Fibroblast of pulmonary artery (primary cell): ENCODE results near the gene MTUS2.

Experiments
- DNase-seq: peaks from one replicate; pipeline ENCODE4 v3.0.0-alpha.2; 2010; ENCODE audit warnings: low read depth
- H3K4me3 ChIP-seq: replicated peaks from 2 replicates; pipeline ENCODE4 v1.5.1; 2011; ENCODE audit warnings: low read depth, mild to moderate bottlenecking, control low read depth, low read length, moderate library complexity
- TF ChIP-seq, protein P1 (sequence below): IDR thresholded peaks from 2 replicates; pipeline ENCODE4 v1.5.1; 2011; ENCODE audit warnings: mild to moderate bottlenecking, control low read depth, low read length, inconsistent platforms; ENCODE audit errors: missing control alignments

The MTUS2 gene

DNA sequence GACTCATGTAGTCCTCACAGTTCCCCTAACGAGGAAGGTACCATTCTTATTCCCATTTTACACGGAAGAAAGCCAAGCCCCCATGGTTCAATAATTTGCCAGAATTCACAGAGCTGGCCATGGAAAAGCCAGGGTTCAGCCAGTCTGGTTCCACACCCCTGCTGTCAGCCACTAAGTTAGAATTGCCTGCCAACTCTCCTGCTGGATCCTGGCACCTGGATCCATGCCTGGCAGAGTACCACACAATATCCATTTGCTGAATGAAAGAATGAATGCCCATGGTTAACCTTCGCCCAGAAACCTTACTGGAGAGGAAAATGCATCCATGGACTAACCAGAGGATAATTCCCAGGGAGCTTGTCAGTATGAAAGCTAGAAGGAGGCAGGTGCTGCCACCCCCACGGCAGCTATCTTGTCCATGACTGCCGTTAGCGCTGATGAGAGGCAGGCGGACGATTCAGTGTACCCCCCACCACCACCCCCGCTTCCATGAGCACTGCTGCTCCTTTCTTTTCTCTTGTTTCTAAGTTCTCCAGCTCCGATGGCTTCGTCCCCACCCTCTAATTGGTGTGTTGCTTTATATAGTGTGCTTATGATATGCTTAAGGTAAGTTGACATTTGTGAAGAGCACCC lies 660.9 kb downstream of the MTUS2 start:
- no peak for DNase-seq
- no peak overlapping the region for H3K4me3 ChIP-seq
- TF ChIP-seq, protein P1, sequence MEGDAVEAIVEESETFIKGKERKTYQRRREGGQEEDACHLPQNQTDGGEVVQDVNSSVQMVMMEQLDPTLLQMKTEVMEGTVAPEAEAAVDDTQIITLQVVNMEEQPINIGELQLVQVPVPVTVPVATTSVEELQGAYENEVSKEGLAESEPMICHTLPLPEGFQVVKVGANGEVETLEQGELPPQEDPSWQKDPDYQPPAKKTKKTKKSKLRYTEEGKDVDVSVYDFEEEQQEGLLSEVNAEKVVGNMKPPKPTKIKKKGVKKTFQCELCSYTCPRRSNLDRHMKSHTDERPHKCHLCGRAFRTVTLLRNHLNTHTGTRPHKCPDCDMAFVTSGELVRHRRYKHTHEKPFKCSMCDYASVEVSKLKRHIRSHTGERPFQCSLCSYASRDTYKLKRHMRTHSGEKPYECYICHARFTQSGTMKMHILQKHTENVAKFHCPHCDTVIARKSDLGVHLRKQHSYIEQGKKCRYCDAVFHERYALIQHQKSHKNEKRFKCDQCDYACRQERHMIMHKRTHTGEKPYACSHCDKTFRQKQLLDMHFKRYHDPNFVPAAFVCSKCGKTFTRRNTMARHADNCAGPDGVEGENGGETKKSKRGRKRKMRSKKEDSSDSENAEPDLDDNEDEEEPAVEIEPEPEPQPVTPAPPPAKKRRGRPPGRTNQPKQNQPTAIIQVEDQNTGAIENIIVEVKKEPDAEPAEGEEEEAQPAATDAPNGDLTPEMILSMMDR, result no peak

DNA sequence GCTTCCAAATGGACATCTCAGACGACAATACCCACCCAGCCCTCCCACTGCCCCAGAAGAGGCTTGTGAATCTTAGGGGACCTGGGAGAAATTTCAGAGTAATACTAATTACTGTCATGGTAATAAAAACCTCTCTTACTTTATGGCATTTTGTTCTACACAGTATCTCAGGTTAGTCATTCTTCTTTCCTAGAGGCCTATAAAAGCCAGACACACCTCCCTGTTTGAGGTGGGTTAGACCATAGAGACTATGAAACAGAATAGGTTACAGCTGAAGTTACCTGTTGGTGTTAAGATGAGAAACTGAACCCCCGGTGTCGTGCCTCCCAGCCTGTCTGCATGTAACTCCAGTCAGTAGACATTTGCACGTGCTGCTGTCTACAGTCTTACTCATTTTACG lies 661.5 kb downstream of the MTUS2 start:
- no peak overlapping the region for H3K4me3 ChIP-seq
- TF ChIP-seq, protein P1, result no peak
- DNase-seq, result no peak

DNA sequence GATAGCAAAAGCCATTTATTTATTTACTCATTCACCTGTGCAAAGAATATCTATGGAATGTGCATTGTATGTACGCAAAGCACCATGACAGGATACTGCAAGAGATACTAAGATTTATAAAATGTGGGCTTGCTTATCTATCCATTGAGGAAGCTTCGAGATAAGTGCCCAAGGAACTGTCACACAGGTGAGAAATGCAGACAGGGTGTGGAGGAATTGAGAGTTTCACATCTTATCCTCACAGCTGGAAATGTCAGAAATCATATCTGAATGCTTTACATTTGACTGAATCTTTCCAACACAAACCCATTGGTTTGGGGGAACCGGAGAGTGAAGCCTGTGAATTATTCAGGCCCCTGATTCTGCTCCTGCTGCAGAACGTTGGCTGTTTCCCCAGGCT lies 662.4 kb downstream of the MTUS2 start:
- H3K4me3 ChIP-seq, result no peak overlapping the region
- TF ChIP-seq, protein P1, result no peak
- no peak for DNase-seq

DNA sequence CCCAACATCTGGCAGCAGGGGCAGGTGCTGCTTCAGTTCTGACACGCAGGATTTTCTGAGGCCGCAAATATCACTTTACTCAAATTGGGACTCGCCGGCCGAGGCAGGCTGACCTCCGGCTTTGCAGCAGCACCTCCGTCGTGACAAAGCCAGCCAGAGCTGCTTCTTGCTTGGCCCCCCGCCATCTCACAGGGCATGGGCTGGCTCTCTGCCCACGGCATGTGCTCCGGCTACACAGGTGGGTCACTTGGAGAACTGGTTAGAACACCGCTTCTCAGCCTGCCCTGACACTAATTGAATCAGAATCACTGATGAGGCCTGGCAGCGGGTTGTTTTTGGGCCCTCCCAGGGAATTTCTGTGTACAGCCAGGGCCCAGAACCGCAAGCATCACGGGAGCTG lies 663.1 kb downstream of the MTUS2 start:
- TF ChIP-seq, protein P1, result no peak

DNA sequence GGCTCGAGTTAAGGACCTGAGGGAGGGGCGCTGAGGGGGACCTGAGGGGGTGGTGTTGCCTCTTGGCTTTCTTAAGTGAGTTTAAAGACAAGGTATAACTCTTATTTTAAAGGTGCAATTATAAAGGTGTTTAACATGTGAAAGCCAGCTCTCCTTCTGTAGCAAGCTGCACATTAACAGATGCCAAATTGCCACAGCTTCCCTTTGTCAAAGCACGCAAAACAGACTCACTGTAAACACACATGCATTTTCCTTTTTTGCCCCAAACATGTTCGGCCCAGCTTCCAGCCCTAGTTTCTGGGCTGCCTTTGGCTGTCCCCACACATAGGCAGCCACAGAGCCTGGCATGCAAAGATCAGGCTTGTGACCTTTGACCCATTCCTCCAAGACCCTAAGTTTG lies 663.5 kb downstream of the MTUS2 start:
- DNase-seq, result no peak

More for the DNA sequence above, 663.1 kb downstream of the MTUS2 start:
- no peak for DNase-seq
- H3K4me3 ChIP-seq, result no peak overlapping the region

DNA sequence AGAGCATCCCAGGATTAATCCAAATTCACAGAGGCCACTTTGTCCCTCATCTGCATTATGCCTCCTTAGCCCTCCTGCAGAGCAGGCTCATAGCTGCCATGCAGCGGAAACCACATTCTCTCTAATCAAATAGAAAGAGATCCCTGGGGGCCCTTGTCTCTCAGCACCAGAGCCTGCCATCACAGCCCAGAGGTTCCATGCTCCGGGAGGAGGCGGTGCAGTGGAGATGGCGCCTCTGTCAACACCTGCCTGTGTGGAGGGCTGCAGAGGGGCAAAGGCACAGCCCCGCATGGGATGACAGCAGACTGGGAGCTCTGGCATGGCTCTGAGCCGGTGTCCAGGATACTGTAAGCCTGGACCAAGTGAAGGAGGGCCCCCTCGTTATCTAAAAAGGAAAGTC lies 664.1 kb downstream of the MTUS2 start:
- no peak overlapping the region for H3K4me3 ChIP-seq
- no peak for DNase-seq
- TF ChIP-seq, protein P1, result no peak

More for the DNA sequence above, 663.5 kb downstream of the MTUS2 start:
- no peak overlapping the region for H3K4me3 ChIP-seq
- TF ChIP-seq, protein P1, result no peak

DNA sequence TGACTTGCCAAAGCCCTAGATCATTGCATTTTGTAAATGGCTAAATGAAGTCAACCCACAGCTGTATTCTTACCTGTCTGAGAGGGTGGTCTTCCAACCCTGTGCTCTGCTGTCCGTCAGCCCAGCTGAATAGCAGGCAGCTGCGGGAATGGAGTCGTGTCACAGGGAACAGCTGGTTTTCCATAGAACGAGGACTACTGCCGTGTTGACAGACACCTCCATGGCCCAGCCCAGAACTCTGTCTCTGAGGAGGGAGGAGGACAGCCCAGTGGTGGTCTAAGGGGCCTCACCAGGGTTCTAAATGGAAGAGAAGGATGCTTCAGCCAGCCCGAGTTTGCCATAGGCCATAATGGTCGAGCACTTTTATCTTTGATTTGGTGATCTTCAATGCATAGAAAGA lies 664.7 kb downstream of the MTUS2 start:
- TF ChIP-seq, protein P1, result no peak
- no peak overlapping the region for H3K4me3 ChIP-seq
- no peak for DNase-seq
